Prostate gland (tissue), 2 donors: ENCODE data around the gene CEACAM18. TPM values are rescaled to one million over a fixed set of nuclear protein-coding genes. Genes with fewer than 3 reads are reported as not detected.

Experiments
- DNase-seq: peaks from one replicate; pipeline ENCODE4 v3.0.0-alpha.2; 2019; ENCODE audit warnings: low spot score
- H3K27ac ChIP-seq, 2 donors: fragments of 200-600 bp; sonication (generic); 2 replicates each; pipeline ENCODE4 v1.5.1; 2017 to 2019
- H3K27me3 ChIP-seq: fragments of 200-600 bp; sonication (generic); replicated peaks from 2 replicates; pipeline ENCODE4 v1.5.1; 2019; ENCODE audit not compliant: insufficient read depth
- H3K36me3 ChIP-seq, 2 donors: fragments of 200-600 bp; sonication (generic); 1 replicate in 1 of 2; 2 replicates in 1 of 2; pipeline versions ENCODE4 v1.5.1 to v1.8.1; 2017 to 2019
- H3K4me1 ChIP-seq: fragments of 200-600 bp; sonication (generic); replicated peaks from 2 replicates; pipeline ENCODE4 v1.5.1; 2019
- H3K4me3 ChIP-seq, 2 donors: fragments of 200-600 bp; sonication (generic); 2 replicates each; pipeline ENCODE4 v1.5.1; 2017 to 2019
- H3K9me3 ChIP-seq: fragments of 200-600 bp; sonication (generic); 2 replicates; pipeline ENCODE4 v1.5.1; 2017
- POLR2A ChIP-seq: fragments of 450-650 bp; IDR thresholded peaks from one replicate; pipeline ENCODE4 v1.6.1; 2016; ENCODE audit warnings: antibody characterized with exemption, mild to moderate bottlenecking
- POLR2AphosphoS5 ChIP-seq: sonication (generic); formaldehyde crosslinking; IDR thresholded peaks from one replicate; pipeline ENCODE4 v1.6.1; 2017; ENCODE audit warnings: antibody characterized with exemption
- WGBS: methylation state at CpG from one replicate; pipeline ENCODE4 v1.1.5; 2018; 5-methylcytosine and 5-hydroxymethylcytosine counted together
- intact Hi-C: fragments of 100-400 bp; cut with DNase I; formaldehyde crosslinking; loops from one replicate; pipeline ENCODE4 v1.14.2; 2022
- small RNA-seq, 2 donors: library from RNA; depleted of rRNA; stranded (forward); fragments of <200 nt; gene quantifications; one replicate each; pipeline ENCODE3, GENCODE V24; 2016
- total RNA-seq, 2 donors: library from RNA; depleted of rRNA; stranded (reverse); fragments of >200 nt; gene quantifications; one replicate each; pipeline ENCODE4 v1.1.0, GENCODE V29; 2016
- TF ChIP-seq, protein P1 (sequence below), 4 experiments: fragments of 200-600 bp in 2 of 4; fragments of 450-650 bp in 2 of 4; sonication (generic) in 2 of 4; IDR thresholded peaks; 1 replicate in 3 of 4; 2 replicates in 1 of 4; pipeline ENCODE4 v1.5.1; 2016 to 2019; ENCODE audit warnings: antibody characterized with exemption in 4 of 4, mild to moderate bottlenecking in 2 of 4, moderate library complexity in 2 of 4

The CEACAM18 gene
- total RNA-seq, 2 donors from 2014 or later = not detected

DNA sequence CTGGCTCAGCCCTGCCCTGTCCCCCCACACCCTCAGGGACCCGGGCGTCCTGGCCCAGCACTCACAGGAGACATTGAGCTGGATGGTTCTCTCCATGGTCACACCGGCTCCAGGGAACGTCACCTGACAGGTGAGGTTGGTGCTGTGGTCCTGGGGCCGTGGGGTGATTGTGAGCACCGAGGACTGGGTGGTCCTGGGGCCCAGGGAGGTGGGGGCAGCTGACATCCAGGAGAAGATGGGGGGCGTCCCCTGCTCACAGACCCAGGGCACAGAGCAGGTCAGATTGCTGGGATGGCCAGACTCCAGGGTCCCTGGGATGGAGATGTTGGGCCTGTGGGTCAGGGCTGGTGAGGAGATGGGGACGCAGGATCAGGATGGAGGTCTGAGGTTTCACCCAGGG is 52.3 kb downstream of the CEACAM18 start:
- TF ChIP-seq POLR2AphosphoS5 (no peak), POLR2A (no peak)
- TF ChIP-seq, protein P1, sequence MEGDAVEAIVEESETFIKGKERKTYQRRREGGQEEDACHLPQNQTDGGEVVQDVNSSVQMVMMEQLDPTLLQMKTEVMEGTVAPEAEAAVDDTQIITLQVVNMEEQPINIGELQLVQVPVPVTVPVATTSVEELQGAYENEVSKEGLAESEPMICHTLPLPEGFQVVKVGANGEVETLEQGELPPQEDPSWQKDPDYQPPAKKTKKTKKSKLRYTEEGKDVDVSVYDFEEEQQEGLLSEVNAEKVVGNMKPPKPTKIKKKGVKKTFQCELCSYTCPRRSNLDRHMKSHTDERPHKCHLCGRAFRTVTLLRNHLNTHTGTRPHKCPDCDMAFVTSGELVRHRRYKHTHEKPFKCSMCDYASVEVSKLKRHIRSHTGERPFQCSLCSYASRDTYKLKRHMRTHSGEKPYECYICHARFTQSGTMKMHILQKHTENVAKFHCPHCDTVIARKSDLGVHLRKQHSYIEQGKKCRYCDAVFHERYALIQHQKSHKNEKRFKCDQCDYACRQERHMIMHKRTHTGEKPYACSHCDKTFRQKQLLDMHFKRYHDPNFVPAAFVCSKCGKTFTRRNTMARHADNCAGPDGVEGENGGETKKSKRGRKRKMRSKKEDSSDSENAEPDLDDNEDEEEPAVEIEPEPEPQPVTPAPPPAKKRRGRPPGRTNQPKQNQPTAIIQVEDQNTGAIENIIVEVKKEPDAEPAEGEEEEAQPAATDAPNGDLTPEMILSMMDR (IDR thresholded peaks at IDR 0.05) = no peak
- no peak for DNase-seq
- Histone ChIP-seq H3K4me1 (no peaks in the 10 kb centered on the region), H3K9me3 (no peaks in the 10 kb centered on the region), H3K27me3 (peaks cover 5% of the 10 kb centered on the region), H3K36me3 (no peaks in the 10 kb centered on the region), H3K4me3 (no peak overlapping the region), H3K27ac (no peak overlapping the region)
- intact Hi-C loops = no loop called here
- WGBS = 82% methylated on average over 7 of the region's 8 CpGs

DNA sequence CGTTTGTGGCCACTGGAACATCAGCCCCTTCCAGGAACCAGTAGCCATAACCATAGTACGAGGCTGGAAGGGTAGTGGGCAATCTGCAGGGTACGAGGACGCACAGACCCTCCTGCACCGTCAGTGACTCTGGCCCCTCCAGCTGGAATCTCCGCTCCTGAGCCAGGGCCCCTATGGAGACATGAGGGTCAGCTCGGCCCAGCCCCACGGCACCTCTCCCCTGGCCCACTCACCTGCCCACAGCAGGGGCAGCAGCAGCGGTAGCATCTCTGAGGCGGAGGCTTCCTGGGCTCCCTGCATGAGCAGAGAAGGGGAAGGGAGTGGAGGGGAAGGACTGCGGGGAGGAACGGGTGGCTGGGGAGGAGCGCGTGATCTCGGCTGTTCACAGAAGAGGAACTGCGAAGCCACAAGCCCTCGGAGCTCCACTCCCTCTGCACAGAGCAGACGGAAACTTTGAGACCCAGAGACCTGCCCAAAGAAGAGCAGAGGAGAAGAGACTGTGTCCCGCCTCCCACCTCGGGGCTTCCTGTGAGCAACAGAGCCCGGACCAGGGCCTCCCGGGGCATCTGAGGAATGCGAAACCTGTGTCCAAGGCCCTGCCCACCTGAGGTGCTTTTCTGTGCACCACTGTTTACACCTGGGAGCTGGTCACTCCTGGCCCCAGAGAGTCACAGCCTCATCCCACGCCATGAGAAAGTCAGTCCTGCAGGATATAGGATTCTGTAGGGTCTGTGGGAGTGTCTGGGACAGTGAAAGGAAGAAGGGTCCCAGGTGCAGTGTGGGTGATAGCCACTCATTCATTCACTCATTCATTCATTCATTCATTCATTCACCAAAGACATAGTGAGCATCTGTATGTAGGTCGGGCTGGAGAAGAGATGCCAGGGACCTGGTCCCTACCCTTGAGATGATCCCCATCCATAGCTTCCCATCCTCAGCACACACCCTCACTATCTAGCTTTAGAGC is 53.3 kb downstream of the CEACAM18 start, which contains the start of gene SIGLEC6:
SIGLEC6 (minus strand) TSS at position 322 of the 967 bp plus-strand sequence; CDS start at position 300, 22 bp downstream.
- Histone ChIP-seq H3K4me1 (no peaks in the 10 kb centered on the region), H3K27me3 (peaks cover 5% of the 10 kb centered on the region), H3K27ac (no peak within 1 kb of the TSS), H3K4me3 (no peak within 1 kb of the TSS), H3K9me3 (no peaks in the 10 kb centered on the region), H3K36me3 (no peaks in the 10 kb centered on the region)
- WGBS = 29% methylated on average over 25 of the region's 25 CpGs
- intact Hi-C loops = no loop called here
- no peak for DNase-seq
- TF ChIP-seq POLR2AphosphoS5 (no peak), POLR2A (no peak)
- TF ChIP-seq, protein P1 (IDR thresholded peaks at IDR 0.05) = no peak

DNA sequence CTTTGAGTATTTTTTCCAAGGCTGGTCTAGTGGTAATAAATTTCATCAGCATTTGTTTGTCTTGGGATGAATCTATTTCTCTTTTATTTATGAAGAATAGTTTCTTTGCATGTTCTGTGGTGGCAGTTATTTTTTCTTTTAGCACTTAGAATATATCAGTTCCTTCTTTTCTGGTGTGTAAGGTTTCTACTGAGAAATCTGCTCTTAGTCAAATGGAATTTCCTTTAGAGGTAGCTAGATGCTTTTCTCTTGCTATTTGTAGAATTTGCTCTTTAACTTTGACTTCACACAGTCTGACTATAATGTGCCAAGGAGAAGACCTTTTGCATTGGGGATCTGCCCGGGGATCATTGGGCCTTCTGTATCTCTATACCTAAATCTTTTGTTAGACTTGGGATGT is 57.2 kb downstream of the CEACAM18 start:
- WGBS = 88% methylated on average over 1 of the region's 1 CpG
- no peak overlapping the region for H3K27ac ChIP-seq
- intact Hi-C loops = no loop called here
- no peaks in the 10 kb centered on the region for H3K4me1 ChIP-seq
- peaks cover 2% of the 10 kb centered on the region for H3K27me3 ChIP-seq
- H3K9me3 ChIP-seq = no peaks in the 10 kb centered on the region
- no peak for DNase-seq
- H3K36me3 ChIP-seq = no peaks in the 10 kb centered on the region
- no peak overlapping the region for H3K4me3 ChIP-seq
- TF ChIP-seq, protein P1 (IDR thresholded peaks at IDR 0.05) = no peak
- TF ChIP-seq POLR2AphosphoS5 (no peak), POLR2A (no peak)

DNA sequence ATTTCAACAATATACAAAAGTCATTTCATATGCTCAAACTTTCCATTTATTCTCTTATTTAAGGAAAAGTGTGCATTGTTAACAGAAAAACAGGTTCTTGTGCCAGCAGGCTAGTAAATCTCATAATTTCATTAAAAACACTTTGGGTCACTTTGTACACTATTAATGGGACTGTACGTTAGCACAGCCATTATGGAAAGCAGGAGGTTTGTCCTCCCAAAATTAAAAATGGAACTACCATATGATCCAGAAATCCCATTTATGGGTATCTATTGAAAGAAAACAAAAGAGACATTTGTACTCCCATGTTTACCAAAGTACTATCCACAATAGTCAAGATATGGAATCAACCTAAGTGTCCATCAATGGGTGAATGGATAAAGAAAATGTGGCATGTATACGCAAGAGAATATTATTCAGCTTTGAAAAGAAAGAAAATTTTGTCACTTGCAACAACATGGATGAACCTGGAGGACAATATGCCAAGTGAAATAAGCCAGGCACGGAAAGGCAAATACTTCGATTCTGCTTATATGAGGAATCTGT is 61.6 kb downstream of the CEACAM18 start:
- 73% methylated on average over 4 of the region's 4 CpGs for whole genome bisulfite sequencing
- Histone ChIP-seq H3K27me3 (no peaks in the 10 kb centered on the region), H3K4me3 (no peak overlapping the region), H3K27ac (no peak overlapping the region), H3K36me3 (no peaks in the 10 kb centered on the region), H3K9me3 (no peaks in the 10 kb centered on the region), H3K4me1 (no peaks in the 10 kb centered on the region)
- intact Hi-C loops = no loop called here
- no peak for DNase-seq
- no peak for TF ChIP-seq POLR2A
- TF ChIP-seq, protein P1 (IDR thresholded peaks at IDR 0.05) = no peak
- TF ChIP-seq POLR2AphosphoS5 = no peak

Small RNA genes lying within 50 kb of the gene (small RNA-seq; reads per million reads assigned to genes)
- gene AC020914.3 (0 reads per million in 2 donors), gene AC020914.5 (0 reads per million in 2 donors)

Other genes starting within 250 kb of the CEACAM18 start
- gene SIGLECL1, start 227.5 kb upstream of the CEACAM18 start, total RNA-seq = 1 to 10 TPM in 1 of 2 donors, not detected in 1; 1.6 TPM
- 10 to 100 TPM in 1 of 2 donors, not detected in 1; 12.6 TPM for gene IGLON5, start 166.9 kb upstream of the CEACAM18 start, total RNA-seq
- gene VSIG10L, start 136.4 kb upstream of the CEACAM18 start, total RNA-seq = 1 to 10 TPM; 2.3 to 9.9 TPM
- gene ETFB, start 112.2 kb upstream of the CEACAM18 start, total RNA-seq = 100 to 1,000 TPM in 1 of 2 donors, 10 to 100 TPM in 1; 82.8 to 118 TPM
- 1 to 10 TPM in 1 of 2 donors, not detected in 1; 4.2 TPM for gene CLDND2, start 109.5 kb upstream of the CEACAM18 start, total RNA-seq
- 1 to 10 TPM in 1 of 2 donors, not detected in 1; 1.8 TPM for gene NKG7, start 105.9 kb upstream of the CEACAM18 start, total RNA-seq
- gene LIM2, start 90.6 kb upstream of the CEACAM18 start, total RNA-seq = not detected
- gene C19orf84, start 87.9 kb upstream of the CEACAM18 start, total RNA-seq = 10 to 100 TPM in 1 of 2 donors, not detected in 1; 16.0 TPM
- 1 to 10 TPM; 7.1 to 7.5 TPM for gene SIGLEC10, start 60.9 kb upstream of the CEACAM18 start, total RNA-seq
- 1 to 10 TPM; 1.0 to 3.0 TPM for gene SIGLEC8, start 20.1 kb upstream of the CEACAM18 start, total RNA-seq
- under 1 TPM in 1 of 2 donors, not detected in 1; 0.91 TPM for gene SIGLEC12, start 23.3 kb downstream of the CEACAM18 start, total RNA-seq
- under 1 TPM in 1 of 2 donors, not detected in 1; 0.68 TPM for gene SIGLEC6, start 53.1 kb downstream of the CEACAM18 start, total RNA-seq
- gene ZNF175, start 92.7 kb downstream of the CEACAM18 start, total RNA-seq = 1 to 10 TPM; 4.3 to 9.0 TPM
- not detected for gene SIGLEC5, start 151.9 kb downstream of the CEACAM18 start, total RNA-seq
- gene SIGLEC14, start 168.3 kb downstream of the CEACAM18 start, total RNA-seq = 1 to 10 TPM; 1.8 to 8.0 TPM
- gene SPACA6, start 214.8 kb downstream of the CEACAM18 start, total RNA-seq = 10 to 100 TPM; 24.6 to 47.7 TPM
- gene HAS1, start 245.5 kb downstream of the CEACAM18 start, total RNA-seq = 1 to 10 TPM in 1 of 2 donors, not detected in 1; 1.9 TPM